Measurements from ENCODE around the gene CYBB. TPM values are rescaled to one million over a fixed set of nuclear protein-coding genes. Genes with fewer than 3 reads are reported as not detected.

The CYBB gene
- polyA plus RNA-seq, 3 donors = 8.4 to 14.5 (median 11.1) TPM

GRCh38 chrX:37817579-37817978, 37.7 kb downstream of the CYBB start:
- DNase-seq (ENCODE audit: extremely low read depth in 1 of 11, low read depth in 9 of 11, low spot score in 4 of 11) = no peak

GRCh38 chrX:37818031-37818430, 38.2 kb downstream of the CYBB start:
- DNase-seq (ENCODE audit: extremely low read depth in 1 of 11, low read depth in 9 of 11, low spot score in 4 of 11) = no peak

- DNase-seq (ENCODE audit: extremely low read depth in 1 of 11, low read depth in 9 of 11, low spot score in 4 of 11) = no peak
These were observed 40.8 kb downstream of the CYBB start for GRCh38 chrX:37820646-37821045.

- DNase-seq (ENCODE audit: extremely low read depth in 1 of 11, low read depth in 9 of 11, low spot score in 4 of 11) = peak in 5 of 11 donors; percentile 9 to 24 (median 12)
These were observed 44.8 kb downstream of the CYBB start for GRCh38 chrX:37824491-37825214.

- peak in 4 of 11 donors; percentile 7 to 31 (median 26) for DNase-seq (ENCODE audit: extremely low read depth in 1 of 11, low read depth in 9 of 11, low spot score in 4 of 11)
These were observed 45.5 kb downstream of the CYBB start for GRCh38 chrX:37825215-37825842.

GRCh38 chrX:37829721-37830120, 49.9 kb downstream of the CYBB start:
- no peak for DNase-seq (ENCODE audit: extremely low read depth in 1 of 11, low read depth in 9 of 11, low spot score in 4 of 11)

- DNase-seq (ENCODE audit: extremely low read depth in 1 of 11, low read depth in 9 of 11, low spot score in 4 of 11) = no peak
These were observed 50.5 kb downstream of the CYBB start for GRCh38 chrX:37830371-37830770.

GRCh38 chrX:37834937-37835336, 55.1 kb downstream of the CYBB start:
- DNase-seq (ENCODE audit: extremely low read depth in 1 of 11, low read depth in 9 of 11, low spot score in 4 of 11) = no peak

GRCh38 chrX:37840931-37841330, 61.1 kb downstream of the CYBB start:
- DNase-seq (ENCODE audit: extremely low read depth in 1 of 11, low read depth in 9 of 11, low spot score in 4 of 11) = no peak

GRCh38 chrX:37844622-37845021, 64.8 kb downstream of the CYBB start:
- DNase-seq (ENCODE audit: extremely low read depth in 1 of 11, low read depth in 9 of 11, low spot score in 4 of 11) = no peak

GRCh38 chrX:37846141-37846540, 66.3 kb downstream of the CYBB start:
- no peak for DNase-seq (ENCODE audit: extremely low read depth in 1 of 11, low read depth in 9 of 11, low spot score in 4 of 11)

- DNase-seq (ENCODE audit: extremely low read depth in 1 of 11, low read depth in 9 of 11, low spot score in 4 of 11) = no peak
These were observed 66.7 kb downstream of the CYBB start for GRCh38 chrX:37846558-37846933.

GRCh38 chrX:37846934-37847732, 67.3 kb downstream of the CYBB start, which contains the start of gene DYNLT3:
TSS of gene DYNLT3 (minus strand) at chrX:37847571. CDS start at chrX:37847510, 61 bp downstream.
- DNase-seq (ENCODE audit: extremely low read depth in 1 of 11, low read depth in 9 of 11, low spot score in 4 of 11) = peak in 10 of 11 donors; percentile 48 to 70 (median 66)

GRCh38 chrX:37847733-37848197, 67.9 kb downstream of the CYBB start:
- no peak for DNase-seq (ENCODE audit: extremely low read depth in 1 of 11, low read depth in 9 of 11, low spot score in 4 of 11)

- no peak for DNase-seq (ENCODE audit: extremely low read depth in 1 of 11, low read depth in 9 of 11, low spot score in 4 of 11)
These were observed 74.3 kb downstream of the CYBB start for GRCh38 chrX:37854148-37854547.

GRCh38 chrX:37854748-37855147, 74.9 kb downstream of the CYBB start:
- DNase-seq (ENCODE audit: extremely low read depth in 1 of 11, low read depth in 9 of 11, low spot score in 4 of 11) = no peak

- DNase-seq (ENCODE audit: extremely low read depth in 1 of 11, low read depth in 9 of 11, low spot score in 4 of 11) = no peak
These were observed 80.9 kb downstream of the CYBB start for GRCh38 chrX:37860721-37861120.

- no peak for DNase-seq (ENCODE audit: extremely low read depth in 1 of 11, low read depth in 9 of 11, low spot score in 4 of 11)
These were observed 83.0 kb downstream of the CYBB start for GRCh38 chrX:37862851-37863250.
